Panc1 (cell line): ENCODE data around the gene SPATA24.

Experiments used
- POLR2AphosphoS5 ChIP-seq: IDR thresholded peaks from 2 replicates; pipeline ENCODE4 v1.6.1; 2012; ENCODE audit warnings: mild to moderate bottlenecking, low read depth, low read length, moderate library complexity
- TF ChIP-seq, protein P1 (sequence below): fragments of 450-650 bp; IDR thresholded peaks from 2 replicates; pipeline ENCODE4 v1.5.1; 2017; ENCODE audit warnings: mild to moderate bottlenecking

- TF ChIP-seq POLR2AphosphoS5: no peak
- TF ChIP-seq, protein P1, sequence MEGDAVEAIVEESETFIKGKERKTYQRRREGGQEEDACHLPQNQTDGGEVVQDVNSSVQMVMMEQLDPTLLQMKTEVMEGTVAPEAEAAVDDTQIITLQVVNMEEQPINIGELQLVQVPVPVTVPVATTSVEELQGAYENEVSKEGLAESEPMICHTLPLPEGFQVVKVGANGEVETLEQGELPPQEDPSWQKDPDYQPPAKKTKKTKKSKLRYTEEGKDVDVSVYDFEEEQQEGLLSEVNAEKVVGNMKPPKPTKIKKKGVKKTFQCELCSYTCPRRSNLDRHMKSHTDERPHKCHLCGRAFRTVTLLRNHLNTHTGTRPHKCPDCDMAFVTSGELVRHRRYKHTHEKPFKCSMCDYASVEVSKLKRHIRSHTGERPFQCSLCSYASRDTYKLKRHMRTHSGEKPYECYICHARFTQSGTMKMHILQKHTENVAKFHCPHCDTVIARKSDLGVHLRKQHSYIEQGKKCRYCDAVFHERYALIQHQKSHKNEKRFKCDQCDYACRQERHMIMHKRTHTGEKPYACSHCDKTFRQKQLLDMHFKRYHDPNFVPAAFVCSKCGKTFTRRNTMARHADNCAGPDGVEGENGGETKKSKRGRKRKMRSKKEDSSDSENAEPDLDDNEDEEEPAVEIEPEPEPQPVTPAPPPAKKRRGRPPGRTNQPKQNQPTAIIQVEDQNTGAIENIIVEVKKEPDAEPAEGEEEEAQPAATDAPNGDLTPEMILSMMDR: no peak
Measured at GRCh38 chr5:139445325-139446170, 41.7 kb upstream of the SPATA24 start.
